IMR-90 (cell line): ENCODE data around the gene BET1L. TPM values are rescaled to one million over a fixed set of nuclear protein-coding genes. Genes with fewer than 3 reads are reported as not detected.

Experiments used
- ATAC-seq: fragments of 200-7000 bp; cut with Tn5 transposase; 2 replicates; pipeline ENCODE4 v1.9.1; 2020; ENCODE audit warnings: low read depth, mild to moderate bottlenecking, moderate library complexity
- BruUV-seq: library from RNA; stranded (reverse); fragments of 400-500 nt; replicated peaks from 2 replicates; lab custom pipeline; 2021; lab: Mats Ljungman, UMichigan
- CTCF ChIA-PET: fragments of 300-600 bp; formaldehyde crosslinking; extraction: SDS; loops from one replicate; lab custom pipeline; 2021; ENCODE audit warnings: antibody characterized with exemption; lab: Yijun Ruan, JAX
- POLR2A ChIA-PET: fragments of 300-600 bp; sonication (Branson Sonifier 250); formaldehyde crosslinking; loops from one replicate; lab custom pipeline; 2022; ENCODE audit warnings: antibody characterized with exemption; ENCODE audit not compliant: unreplicated experiment; lab: Charles Lee
- DNase-seq: peaks from one replicate; pipeline ENCODE4 v3.0.0; 2013
- H2AFZ ChIP-seq: replicated peaks from 2 replicates; pipeline ENCODE3; 2013; ENCODE audit warnings: low read length, mild to moderate bottlenecking; ENCODE audit not compliant: poor library complexity
- H2AK5ac ChIP-seq: 2 replicates; pipeline ENCODE4 v1.6.1; 2013; ENCODE audit warnings: low read depth, low read length, inconsistent platforms
- H2AK9ac ChIP-seq: replicated peaks from 2 replicates; pipeline ENCODE3; 2013; ENCODE audit warnings: mild to moderate bottlenecking, low read depth, low read length, moderate library complexity; ENCODE audit not compliant: poor library complexity
- H2BK120ac ChIP-seq: 2 replicates; pipeline ENCODE4 v1.6.1; 2013; ENCODE audit warnings: low read depth, low read length, inconsistent platforms
- H2BK15ac ChIP-seq: 3 replicates; pipeline ENCODE4 v1.6.1; 2013; ENCODE audit warnings: low read depth, low read length, inconsistent platforms
- H2BK20ac ChIP-seq: 2 replicates; pipeline ENCODE4 v1.6.1; 2013; ENCODE audit warnings: low read depth, mild to moderate bottlenecking, inconsistent platforms, low read length, moderate library complexity
- H2BK5ac ChIP-seq: 2 replicates; pipeline ENCODE4 v1.6.1; 2013; ENCODE audit warnings: mild to moderate bottlenecking, low read depth, low read length, inconsistent platforms; ENCODE audit not compliant: poor library complexity, severe bottlenecking
- H3K14ac ChIP-seq: replicated peaks from 2 replicates; pipeline ENCODE4 v1.6.1; 2013; ENCODE audit warnings: low read depth, low read length, inconsistent platforms
- H3K18ac ChIP-seq: 2 replicates; pipeline ENCODE4 v1.6.1; 2013; ENCODE audit warnings: low read depth, low read length, control low read depth
- H3K23ac ChIP-seq: 2 replicates; pipeline ENCODE4 v1.6.1; 2013; ENCODE audit warnings: low read depth, low read length, inconsistent platforms
- H3K27ac ChIP-seq: 2 replicates; pipeline ENCODE4 v1.5.1; 2013; ENCODE audit warnings: mild to moderate bottlenecking, control low read depth, low read length; ENCODE audit not compliant: insufficient read depth
- H3K27me3 ChIP-seq: 2 replicates; pipeline ENCODE4 v1.6.1; 2013; ENCODE audit warnings: low read length; ENCODE audit not compliant: control insufficient read depth, insufficient read depth
- H3K36me3 ChIP-seq: 2 replicates; pipeline ENCODE4 v1.6.1; 2013; ENCODE audit warnings: low read length, mixed read lengths; ENCODE audit not compliant: control insufficient read depth, insufficient read depth
- H3K4ac ChIP-seq: 2 replicates; pipeline ENCODE4 v1.6.1; 2013; ENCODE audit warnings: low read depth, low read length, inconsistent platforms
- H3K4me1 ChIP-seq: 2 replicates; pipeline ENCODE4 v1.6.1; 2013; ENCODE audit warnings: low read length, mixed read lengths; ENCODE audit not compliant: control insufficient read depth, insufficient read depth
- H3K4me2 ChIP-seq: 2 replicates; pipeline ENCODE4 v1.6.1; 2013; ENCODE audit warnings: low read depth, mild to moderate bottlenecking, control low read depth, low read length, moderate library complexity
- H3K4me3 ChIP-seq: 2 replicates; pipeline ENCODE4 v1.5.1; 2013; ENCODE audit warnings: low read depth, mild to moderate bottlenecking, control low read depth, low read length, moderate library complexity; ENCODE audit not compliant: insufficient read depth
- H3K56ac ChIP-seq: 2 replicates; pipeline ENCODE4 v1.6.1; 2013; ENCODE audit warnings: low read length, inconsistent platforms; ENCODE audit not compliant: insufficient read depth; ENCODE audit errors: extremely low read depth
- H3K79me1 ChIP-seq, 2 experiments: 2 replicates each; pipeline ENCODE4 v1.6.1; 2013; ENCODE audit warnings: low read length in 2 of 2, inconsistent platforms in 1 of 2, low read depth in 1 of 2
- H3K9ac ChIP-seq: 2 replicates; pipeline ENCODE4 v1.6.1; 2013; ENCODE audit warnings: low read depth, low read length, control low read depth
- H3K9me1 ChIP-seq: 2 replicates; pipeline ENCODE4 v1.6.1; 2013; ENCODE audit warnings: low read length, inconsistent platforms; ENCODE audit not compliant: insufficient read depth
- H3K9me3 ChIP-seq: 2 replicates; pipeline ENCODE4 v1.6.1; 2013; ENCODE audit warnings: low read length; ENCODE audit not compliant: control insufficient read depth, insufficient read depth
- H4K20me1 ChIP-seq: 2 replicates; pipeline ENCODE4 v1.6.1; 2013; ENCODE audit warnings: low read length, inconsistent platforms; ENCODE audit not compliant: insufficient read depth
- H4K5ac ChIP-seq: 2 replicates; pipeline ENCODE4 v1.6.1; 2013; ENCODE audit warnings: mild to moderate bottlenecking, low read depth, low read length, control low read depth
- H4K8ac ChIP-seq, 2 experiments: 2 replicates each; pipeline ENCODE4 v1.6.1; 2013; ENCODE audit warnings: low read depth in 2 of 2, low read length in 2 of 2, control low read depth in 1 of 2, inconsistent platforms in 1 of 2
- H4K91ac ChIP-seq: 2 replicates; pipeline ENCODE4 v1.6.1; 2013; ENCODE audit warnings: low read depth, low read length, inconsistent platforms; ENCODE audit not compliant: insufficient read depth
- BHLHE40 ChIP-seq: fragments of 150-350 bp; IDR thresholded peaks from 2 replicates; pipeline ENCODE4 v1.6.1; 2016; ENCODE audit warnings: mild to moderate bottlenecking, low read depth, low read length
- NFE2L2 ChIP-seq: fragments of 150-350 bp; IDR thresholded peaks from 2 replicates; pipeline ENCODE4 v1.6.1; 2016; ENCODE audit warnings: low read depth, mild to moderate bottlenecking, low read length
- POLR2A ChIP-seq: IDR thresholded peaks from 2 replicates; pipeline ENCODE4 v1.6.1; 2012; ENCODE audit warnings: mild to moderate bottlenecking, low read depth, low read length
- SMC3 ChIP-seq: fragments of 150-350 bp; IDR thresholded peaks from 2 replicates; pipeline ENCODE4 v1.6.1; 2016; ENCODE audit warnings: low read depth, mild to moderate bottlenecking, antibody characterized with exemption, low read length, moderate library complexity
- WGBS, 2 experiments: methylation state at CpG; one replicate each; pipeline versions ENCODE4 v1.1.5 to v1.1.7; 2013; ENCODE audit warnings: missing lambda C conversion rate in 2 of 2; ENCODE audit not compliant: insufficient read length in 1 of 2; ENCODE audit errors: extremely low coverage in 2 of 2; 5-methylcytosine and 5-hydroxymethylcytosine counted together
- dilution Hi-C: fragments of 300-500 bp; cut with HindIII; formaldehyde crosslinking; loops from one replicate; pipeline ENCODE4 v1.14.3; 2018; ENCODE audit warnings: low sequenced_read_pairs; ENCODE audit not compliant: unreplicated experiment
- in situ Hi-C: fragments of 300-500 bp; cut with MboI; formaldehyde crosslinking; loops from 3 replicates; pipeline ENCODE4 v1.14.3; 2019; ENCODE audit warnings: low sequenced_read_pairs, inconsistent platforms, mixed read lengths
- intact Hi-C: fragments of 100-400 bp; cut with micrococcal nuclease; formaldehyde crosslinking; loops from 2 replicates; pipeline ENCODE4 v1.10.0; 2022
- polyA plus RNA-seq, 3 experiments: library from polyadenylated mRNA; depleted of rRNA; stranded (reverse); fragments of >200 nt; gene quantifications; 2 replicates each; pipeline ENCODE4 v1.2.3, GENCODE V29; 2012; ENCODE audit warnings: low replicate concordance in 1 of 3
- total RNA-seq: library from RNA; depleted of rRNA; stranded (reverse); fragments of >200 nt; gene quantifications from 2 replicates; pipeline ENCODE4 v1.2.3, GENCODE V29; 2012
- TF ChIP-seq, protein P1 (sequence below): fragments of 150-350 bp; IDR thresholded peaks from 2 replicates; pipeline ENCODE4 v1.6.1; 2016; ENCODE audit warnings: low read depth, mild to moderate bottlenecking, low read length, moderate library complexity, borderline replicate concordance
- TF ChIP-seq, protein P2 (sequence below): conservative IDR thresholded peaks from 2 replicates; pipeline ENCODE4 v1.5.1; 2012; ENCODE audit warnings: mild to moderate bottlenecking, low read depth, low read length, improper control_type of control experiment
- TF ChIP-seq, protein P3 (sequence below): fragments of 150-350 bp; IDR thresholded peaks from 2 replicates; pipeline ENCODE4 v1.6.1; 2017; ENCODE audit warnings: mild to moderate bottlenecking, antibody characterized with exemption, low read length, low read depth

The BET1L gene
- total and polyA plus RNA-seq, 2 of the 4 experiments (the other 2 are of a cell fraction): 10.8 to 90.7 TPM

DNA sequence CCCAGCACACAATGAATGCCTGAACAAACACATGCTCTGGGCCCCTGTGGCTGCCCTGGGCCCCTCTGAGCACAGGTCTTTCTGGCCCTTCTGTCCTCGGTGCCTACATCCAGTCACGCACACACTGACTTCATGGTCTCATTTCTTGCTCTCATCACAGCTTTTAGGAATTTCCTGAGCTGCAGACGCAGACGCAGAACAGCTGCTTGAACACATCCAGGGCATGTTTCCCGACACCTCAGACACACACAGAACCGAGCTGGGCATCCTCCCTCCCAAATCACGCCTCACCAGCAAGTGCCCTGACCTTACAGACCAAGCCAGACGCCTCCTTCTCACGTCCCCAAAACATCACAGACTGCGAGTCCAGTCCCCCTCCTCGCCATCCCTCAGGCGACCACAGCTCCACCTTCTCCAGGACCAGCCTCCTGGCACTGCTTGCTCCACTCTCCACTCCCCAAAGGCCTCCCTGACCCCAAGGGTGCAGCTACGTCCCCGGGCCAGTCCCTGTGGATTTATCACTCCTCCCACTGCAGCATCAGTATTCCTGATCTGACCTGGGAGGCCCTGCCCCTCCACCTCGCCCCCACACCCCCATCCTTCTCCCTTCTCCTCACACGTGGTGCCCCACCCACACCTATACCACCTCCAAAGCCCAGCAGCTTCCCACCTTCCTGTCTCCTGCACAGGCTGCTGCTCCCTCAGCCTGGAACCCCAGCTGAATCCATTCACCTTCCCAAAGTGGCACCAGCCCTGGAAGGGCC, 16.0 kb upstream of the BET1L start (continued):
- TF ChIP-seq NFE2L2: no peak

DNA sequence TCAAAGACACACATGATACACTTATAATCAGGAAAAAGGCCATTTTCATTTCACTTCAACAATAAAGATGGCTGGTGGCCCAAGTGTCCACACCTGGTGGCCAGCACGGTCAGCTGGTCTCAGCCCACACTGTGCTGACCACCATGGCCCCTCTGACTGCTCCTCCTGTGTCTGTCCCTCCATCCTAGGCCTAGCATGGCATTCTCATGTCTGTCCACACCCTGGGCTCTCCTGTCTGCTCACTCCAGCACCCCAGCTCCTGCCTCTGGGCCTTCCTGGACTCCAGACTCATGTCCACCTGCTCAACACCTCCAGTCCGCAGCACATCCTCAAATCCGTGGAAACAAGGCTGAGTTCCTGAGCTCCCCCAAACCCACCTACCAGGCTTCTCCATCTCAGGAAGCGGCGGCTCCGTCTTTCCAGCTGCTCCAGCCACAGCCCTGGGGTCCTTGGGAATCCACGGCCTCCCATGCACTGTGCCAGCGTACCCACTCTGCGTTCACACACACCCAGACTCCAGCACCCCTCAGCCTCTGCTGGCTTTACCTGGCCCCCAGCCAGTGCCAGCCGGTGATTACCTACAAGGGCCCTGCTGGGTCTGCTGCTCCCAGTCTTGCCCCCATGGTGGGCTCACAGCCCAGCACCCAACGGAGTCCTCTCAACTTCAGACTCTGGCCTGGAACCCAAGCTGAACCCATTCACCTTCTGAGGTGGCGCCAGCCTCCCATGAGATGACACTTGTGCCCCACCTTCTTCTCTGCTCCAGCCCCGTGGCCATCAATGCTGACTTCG, 15.0 kb upstream of the BET1L start:
- no peak overlapping the region for H2BK15ac ChIP-seq
- H3K56ac ChIP-seq: no peak overlapping the region
- no peak overlapping the region for H4K5ac ChIP-seq
- H3K4me2 ChIP-seq: no peak overlapping the region
- TF ChIP-seq, protein P1, sequence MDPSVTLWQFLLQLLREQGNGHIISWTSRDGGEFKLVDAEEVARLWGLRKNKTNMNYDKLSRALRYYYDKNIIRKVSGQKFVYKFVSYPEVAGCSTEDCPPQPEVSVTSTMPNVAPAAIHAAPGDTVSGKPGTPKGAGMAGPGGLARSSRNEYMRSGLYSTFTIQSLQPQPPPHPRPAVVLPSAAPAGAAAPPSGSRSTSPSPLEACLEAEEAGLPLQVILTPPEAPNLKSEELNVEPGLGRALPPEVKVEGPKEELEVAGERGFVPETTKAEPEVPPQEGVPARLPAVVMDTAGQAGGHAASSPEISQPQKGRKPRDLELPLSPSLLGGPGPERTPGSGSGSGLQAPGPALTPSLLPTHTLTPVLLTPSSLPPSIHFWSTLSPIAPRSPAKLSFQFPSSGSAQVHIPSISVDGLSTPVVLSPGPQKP: no peak
- no peak for TF ChIP-seq BHLHE40
- TF ChIP-seq, protein P2, sequence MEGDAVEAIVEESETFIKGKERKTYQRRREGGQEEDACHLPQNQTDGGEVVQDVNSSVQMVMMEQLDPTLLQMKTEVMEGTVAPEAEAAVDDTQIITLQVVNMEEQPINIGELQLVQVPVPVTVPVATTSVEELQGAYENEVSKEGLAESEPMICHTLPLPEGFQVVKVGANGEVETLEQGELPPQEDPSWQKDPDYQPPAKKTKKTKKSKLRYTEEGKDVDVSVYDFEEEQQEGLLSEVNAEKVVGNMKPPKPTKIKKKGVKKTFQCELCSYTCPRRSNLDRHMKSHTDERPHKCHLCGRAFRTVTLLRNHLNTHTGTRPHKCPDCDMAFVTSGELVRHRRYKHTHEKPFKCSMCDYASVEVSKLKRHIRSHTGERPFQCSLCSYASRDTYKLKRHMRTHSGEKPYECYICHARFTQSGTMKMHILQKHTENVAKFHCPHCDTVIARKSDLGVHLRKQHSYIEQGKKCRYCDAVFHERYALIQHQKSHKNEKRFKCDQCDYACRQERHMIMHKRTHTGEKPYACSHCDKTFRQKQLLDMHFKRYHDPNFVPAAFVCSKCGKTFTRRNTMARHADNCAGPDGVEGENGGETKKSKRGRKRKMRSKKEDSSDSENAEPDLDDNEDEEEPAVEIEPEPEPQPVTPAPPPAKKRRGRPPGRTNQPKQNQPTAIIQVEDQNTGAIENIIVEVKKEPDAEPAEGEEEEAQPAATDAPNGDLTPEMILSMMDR: no peak
- TF ChIP-seq, protein P3, sequence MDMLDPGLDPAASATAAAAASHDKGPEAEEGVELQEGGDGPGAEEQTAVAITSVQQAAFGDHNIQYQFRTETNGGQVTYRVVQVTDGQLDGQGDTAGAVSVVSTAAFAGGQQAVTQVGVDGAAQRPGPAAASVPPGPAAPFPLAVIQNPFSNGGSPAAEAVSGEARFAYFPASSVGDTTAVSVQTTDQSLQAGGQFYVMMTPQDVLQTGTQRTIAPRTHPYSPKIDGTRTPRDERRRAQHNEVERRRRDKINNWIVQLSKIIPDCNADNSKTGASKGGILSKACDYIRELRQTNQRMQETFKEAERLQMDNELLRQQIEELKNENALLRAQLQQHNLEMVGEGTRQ: no peak
- TF ChIP-seq SMC3: no peak
- no peak for TF ChIP-seq POLR2A
- no peak overlapping the region for H2AK9ac ChIP-seq
- no peak overlapping the region for H2BK120ac ChIP-seq
- no peak overlapping the region for H3K18ac ChIP-seq
- no peak overlapping the region for H3K9ac ChIP-seq
- H3K9me3 ChIP-seq: no peaks in the 10 kb centered on the region
- no peak overlapping the region for H4K8ac ChIP-seq
- intact Hi-C loops (no loop called here), in situ Hi-C loops (loop anchor here (10.0 kb wide), 1 partner anchor 63 kb away; the partner anchor contains the start of gene PGGHG), dilution Hi-C loops (no loop called here)
- H3K23ac ChIP-seq: no peak overlapping the region
- no peak overlapping the region for H4K91ac ChIP-seq
- ChIA-PET POLR2A (no interaction called here), CTCF (no interaction called here)
- peaks cover 16% of the 10 kb centered on the region for H3K36me3 ChIP-seq
- no peak overlapping the region for H3K4ac ChIP-seq
- 97% methylated on average over 9 of the region's 14 CpGs; no CpG with 5 or more reads in 1 of the 2 experiments for WGBS, 2 experiments
- H3K4me1 ChIP-seq: peaks cover 3% of the 10 kb centered on the region; the same call in 1 of the 2 replicates
- no peak overlapping the region for H3K14ac ChIP-seq
- H3K9me1 ChIP-seq: no peaks in the 10 kb centered on the region
- no peak overlapping the region for H2AFZ ChIP-seq
- peaks cover 4 to 15% of the 10 kb centered on the region in 2 experiments; a peak in 3 of 4 replicates for H3K79me1 ChIP-seq
- no peak overlapping the region for H3K27ac ChIP-seq
- H2BK5ac ChIP-seq: no peak overlapping the region
- BruUV-seq: no TSS peak
- no peak overlapping the region for H2AK5ac ChIP-seq
- H3K4me3 ChIP-seq: no peak overlapping the region
- no peak overlapping the region for H2BK20ac ChIP-seq
- ATAC-seq (no peak), DNase-seq (no peak)
- H4K20me1 ChIP-seq: no peaks in the 10 kb centered on the region
- H3K27me3 ChIP-seq: no peaks in the 10 kb centered on the region
